CD4-positive, alpha-beta memory T cell (primary cell): ENCODE data around the gene FGFR1OP2. TPM values are rescaled to one million over a fixed set of nuclear protein-coding genes. Genes with fewer than 3 reads are reported as not detected.

ENCODE experiments used
- CTCF ChIA-PET: fragments of 350-600 bp; sonication (Branson Sonifier 250); formaldehyde crosslinking; loops from one replicate; lab custom pipeline; 2021; ENCODE audit warnings: inconsistent platforms; ENCODE audit not compliant: partially characterized antibody; lab: Charles Lee
- POLR2A ChIA-PET: fragments of 350-600 bp; sonication (Branson Sonifier 250); formaldehyde crosslinking; loops from one replicate; lab custom pipeline; 2021; ENCODE audit not compliant: partially characterized antibody; lab: Charles Lee
- DNase-seq, 5 donors: peaks; one replicate each; pipeline versions ENCODE4 v3.0.0 to v3.0.0-alpha.2; 2020 to 2022; ENCODE audit warnings: mixed read lengths in 1 of 5
- H3K27ac ChIP-seq: one replicate; pipeline ENCODE4 v1.7.0; 2013; ENCODE audit warnings: low read depth, low read length
- H3K27me3 ChIP-seq: 2 replicates; pipeline ENCODE4 v1.7.0; 2013; ENCODE audit warnings: mild to moderate bottlenecking, low read length, moderate library complexity; ENCODE audit not compliant: insufficient read depth
- H3K36me3 ChIP-seq: 2 replicates; pipeline ENCODE4 v1.7.0; 2013; ENCODE audit warnings: mild to moderate bottlenecking, low read length, moderate library complexity; ENCODE audit not compliant: insufficient read depth
- H3K4me1 ChIP-seq: 2 replicates; pipeline ENCODE4 v1.7.0; 2013; ENCODE audit warnings: mild to moderate bottlenecking, low read length, moderate library complexity; ENCODE audit not compliant: insufficient read depth
- H3K4me3 ChIP-seq, 2 donors: one replicate each; pipeline ENCODE4 v1.7.0; 2013; ENCODE audit warnings: low read length in 2 of 2, mild to moderate bottlenecking in 1 of 2
- H3K9me3 ChIP-seq, 2 donors: one replicate each; pipeline ENCODE4 v1.7.0; 2013; ENCODE audit warnings: low read length in 2 of 2, control low read depth in 1 of 2; ENCODE audit not compliant: control insufficient read depth in 1 of 2
- H3K27ac Mint-ChIP-seq, 7 donors: one replicate each; pipeline ENCODE4 v1.8.0; 2020 to 2021; ENCODE audit warnings: mixed read lengths in 7 of 7, mild to moderate bottlenecking in 6 of 7, inconsistent platforms in 3 of 7, moderate library complexity in 3 of 7
- H3K27me3 Mint-ChIP-seq, 2 donors: one replicate each; pipeline ENCODE4 v1.8.0; 2020 to 2021; ENCODE audit warnings: mixed read lengths in 2 of 2
- H3K36me3 Mint-ChIP-seq, 2 donors: one replicate each; pipeline ENCODE4 v1.8.0; 2020 to 2021; ENCODE audit warnings: mixed read lengths in 2 of 2, inconsistent platforms in 1 of 2, mild to moderate bottlenecking in 1 of 2
- H3K4me1 Mint-ChIP-seq, 4 donors: one replicate each; pipeline ENCODE4 v1.8.0; 2020 to 2021; ENCODE audit warnings: mixed read lengths in 4 of 4, mild to moderate bottlenecking in 1 of 4
- H3K4me3 Mint-ChIP-seq, 8 donors: one replicate each; pipeline ENCODE4 v1.8.0; 2020 to 2021; ENCODE audit warnings: mixed read lengths in 8 of 8, mild to moderate bottlenecking in 7 of 8, moderate library complexity in 6 of 8, inconsistent platforms in 3 of 8
- H3K9me3 Mint-ChIP-seq, 8 donors: one replicate each; pipeline ENCODE4 v1.8.0; 2020 to 2021; ENCODE audit warnings: mixed read lengths in 8 of 8, mild to moderate bottlenecking in 5 of 8, inconsistent platforms in 3 of 8, moderate library complexity in 1 of 8
- intact Hi-C: fragments of 100-400 bp; cut with micrococcal nuclease; formaldehyde crosslinking; loops from one replicate; pipeline ENCODE4 v1.15.1; 2023
- polyA plus RNA-seq, 2 donors: library from polyadenylated mRNA; unstranded; fragments of 300-500 nt; fragmentation: Illumina TruSeq; gene quantifications; one replicate each; pipeline ENCODE4 v1.2.3, GENCODE V29; 2021
- total RNA-seq, 2 experiments: library from RNA; stranded (reverse); gene quantifications; one replicate each; pipeline ENCODE4 v1.2.3, GENCODE V29; 2021

FGFR1OP2 gene
- total and polyA plus RNA-seq, 4 experiments from 2014 or later = 92.2 to 111 (median 100) TPM

GRCh38 chr12:26939953-26940352 is 1.7 kb downstream of the FGFR1OP2 start:
- Mint-ChIP-seq H3K4me1 (peaks cover 46 to 81% (median 54%) of the 10 kb centered on the region in 4 donors), H3K36me3 (peaks cover 7 to 30% of the 10 kb centered on the region in 2 donors), H3K27ac (peak overlapping the region; percentile 57 to 99 (median 94)), H3K9me3 (no peaks in the 10 kb centered on the region), H3K4me3 (peak overlapping the region; percentile 91 to 99 (median 98)), H3K27me3 (no peaks in the 10 kb centered on the region)
- Histone ChIP-seq H3K36me3 (no peaks in the 10 kb centered on the region), H3K27me3 (no peaks in the 10 kb centered on the region), H3K27ac (peak overlapping the region; percentile 89), H3K4me1 (peaks cover 71% of the 10 kb centered on the region), H3K9me3 (no peaks in the 10 kb centered on the region), H3K4me3 (peak overlapping the region; percentile 82 to 92)
- ChIA-PET CTCF (interaction anchor here (1.1 kb wide), 1 partner anchor 75 kb away, joined by 3 read pairs; no protein-coding TSS in a partner anchor), POLR2A (interaction anchor here (1.0 to 3.5 kb wide), 3 partner anchors 74 to 107 kb away, joined by 3 to 28 read pairs (median 27); partner anchors contain the start of genes ITPR2, MED21 and TM7SF3)
- intact Hi-C loops = loop anchor here (2.0 to 10.0 kb wide), 2 partner anchors 771 to 1255 kb away; partner anchors contain the start of genes CCDC91 and MRPS35
- DNase-seq = no peak

GRCh38 chr12:26940516-26941214 is 2.4 kb downstream of the FGFR1OP2 start:
- Mint-ChIP-seq H3K36me3 (peaks cover 7 to 31% of the 10 kb centered on the region in 2 donors), H3K4me1 (peaks cover 40 to 74% (median 49%) of the 10 kb centered on the region in 4 donors), H3K4me3 (peak overlapping the region; percentile 91 to 99 (median 98)), H3K27me3 (no peaks in the 10 kb centered on the region), H3K9me3 (no peaks in the 10 kb centered on the region), H3K27ac (peak overlapping the region; percentile 88 to 99 (median 90))
- POLR2A ChIA-PET = interaction anchor here (1.3 to 1.6 kb wide), 3 partner anchors 12 to 107 kb away, joined by 3 to 6 read pairs (median 4); partner anchors contain the start of genes ITPR2 and MED21
- CTCF ChIA-PET = interaction anchor here (1.1 to 1.2 kb wide), 2 partner anchors 73 to 95 kb away, joined by 3 to 6 read pairs; partner anchors contain the start of gene TM7SF3
- peak overlapping the region; percentile 25 to 30 for H3K4me3 ChIP-seq
- DNase-seq = peak in 4 of 5 donors; percentile 13 to 61 (median 22)
- peaks cover 70% of the 10 kb centered on the region for H3K4me1 ChIP-seq
- H3K27me3 ChIP-seq = no peaks in the 10 kb centered on the region
- H3K36me3 ChIP-seq = no peaks in the 10 kb centered on the region
- no peaks in the 10 kb centered on the region for H3K9me3 ChIP-seq
- H3K27ac ChIP-seq = peak overlapping the region; percentile 89
- intact Hi-C loops = no loop called here

- H3K4me1 Mint-ChIP-seq = peaks cover 39 to 74% (median 48%) of the 10 kb centered on the region in 4 donors
- H3K4me3 ChIP-seq = peak overlapping the region; percentile 25 to 30
Observed at GRCh38 chr12:26941215-26941594, 2.9 kb downstream of the FGFR1OP2 start.

GRCh38 chr12:26948309-26948708 is 10.0 kb downstream of the FGFR1OP2 start:
- H3K27ac ChIP-seq = no peak overlapping the region
- peaks cover 0 to 3% of the 10 kb centered on the region in 2 donors for H3K9me3 ChIP-seq
- ChIA-PET POLR2A (no interaction called here), CTCF (no interaction called here)
- H3K9me3 Mint-ChIP-seq = peaks cover 0 to 16% (median 5%) of the 10 kb centered on the region in 8 donors
- H3K4me1 Mint-ChIP-seq = peaks cover 37 to 67% (median 54%) of the 10 kb centered on the region in 4 donors
- peaks cover 38 to 49% of the 10 kb centered on the region in 2 donors for H3K36me3 Mint-ChIP-seq
- no peaks in the 10 kb centered on the region for H3K27me3 Mint-ChIP-seq
- H3K36me3 ChIP-seq = peaks cover 5% of the 10 kb centered on the region
- peak overlapping the region in 3 of 8 donors; percentile 20 to 56 (median 46) for H3K4me3 Mint-ChIP-seq
- no peaks in the 10 kb centered on the region for H3K27me3 ChIP-seq
- intact Hi-C loops = no loop called here
- no peak overlapping the region for H3K4me3 ChIP-seq
- H3K4me1 ChIP-seq = peaks cover 56% of the 10 kb centered on the region
- peak overlapping the region in 1 of 7 donors; percentile 8 for H3K27ac Mint-ChIP-seq
- no peak for DNase-seq

More at GRCh38 chr12:26941215-26941594, 2.9 kb downstream of the FGFR1OP2 start:
- Mint-ChIP-seq H3K9me3 (no peaks in the 10 kb centered on the region), H3K4me3 (peak overlapping the region; percentile 86 to 99 (median 92)), H3K27ac (peak overlapping the region; percentile 88 to 99 (median 90)), H3K36me3 (peaks cover 11 to 34% of the 10 kb centered on the region in 2 donors), H3K27me3 (no peaks in the 10 kb centered on the region)
- Histone ChIP-seq H3K27me3 (no peaks in the 10 kb centered on the region), H3K27ac (peak overlapping the region; percentile 89), H3K9me3 (no peaks in the 10 kb centered on the region), H3K4me1 (peaks cover 70% of the 10 kb centered on the region), H3K36me3 (no peaks in the 10 kb centered on the region)
- ChIA-PET CTCF (interaction anchor here (1.1 to 1.5 kb wide), 3 partner anchors 13 to 95 kb away, joined by 3 to 6 read pairs (median 6); partner anchors contain the start of gene TM7SF3), POLR2A (interaction anchor here (1.0 to 1.6 kb wide), 5 partner anchors 11 to 108 kb away, joined by 3 to 6 read pairs (median 5); partner anchors contain the start of genes ITPR2, MED21 and TM7SF3)
- DNase-seq = peak in 3 of 5 donors; percentile 28 to 34 (median 30)
- intact Hi-C loops = no loop called here

- peak overlapping the region in 3 of 7 donors; percentile 42 to 64 (median 43) for H3K27ac Mint-ChIP-seq
- Histone ChIP-seq H3K27me3 (no peaks in the 10 kb centered on the region), H3K4me3 (no peak overlapping the region), H3K36me3 (peaks cover 21% of the 10 kb centered on the region), H3K4me1 (peaks cover 28% of the 10 kb centered on the region), H3K9me3 (peaks cover 0 to 2% of the 10 kb centered on the region in 2 donors), H3K27ac (no peak overlapping the region)
- peaks cover 34 to 62% of the 10 kb centered on the region in 2 donors for H3K36me3 Mint-ChIP-seq
- H3K4me3 Mint-ChIP-seq = peak overlapping the region in 3 of 8 donors; percentile 12 to 57 (median 15)
- peaks cover 0 to 9% (median 1%) of the 10 kb centered on the region in 8 donors for H3K9me3 Mint-ChIP-seq
- ChIA-PET POLR2A (interaction anchor here (1.6 kb wide), 1 partner anchor 12 kb away, joined by 3 read pairs; no protein-coding TSS in a partner anchor), CTCF (interaction anchor here (0.7 to 1.7 kb wide), 3 partner anchors 12 to 75 kb away, joined by 3 to 6 read pairs (median 4); no protein-coding TSS in a partner anchor)
- H3K4me1 Mint-ChIP-seq = peaks cover 30 to 56% (median 45%) of the 10 kb centered on the region in 4 donors
- H3K27me3 Mint-ChIP-seq = no peaks in the 10 kb centered on the region
- no peak for DNase-seq
- intact Hi-C loops = no loop called here
Observed at GRCh38 chr12:26953447-26953846, 15.2 kb downstream of the FGFR1OP2 start.

GRCh38 chr12:26954027-26954426 is 15.8 kb downstream of the FGFR1OP2 start:
- intact Hi-C loops = no loop called here
- no peak overlapping the region for H3K4me3 Mint-ChIP-seq

More at GRCh38 chr12:26954027-26954426, 15.8 kb downstream of the FGFR1OP2 start:
- H3K27me3 Mint-ChIP-seq = no peaks in the 10 kb centered on the region
- ChIA-PET CTCF (interaction anchor here (1.7 kb wide), 1 partner anchor 12 kb away, joined by 6 read pairs; no protein-coding TSS in a partner anchor), POLR2A (no interaction called here)
- H3K27ac ChIP-seq = no peak overlapping the region
- H3K9me3 ChIP-seq = no peaks in the 10 kb centered on the region
- peak overlapping the region in 2 of 7 donors; percentile 57 to 62 for H3K27ac Mint-ChIP-seq
- no peaks in the 10 kb centered on the region for H3K27me3 ChIP-seq
- no peak overlapping the region for H3K4me3 ChIP-seq
- H3K36me3 Mint-ChIP-seq = peaks cover 31 to 61% of the 10 kb centered on the region in 2 donors
- H3K9me3 Mint-ChIP-seq = peaks cover 0 to 7% (median 0%) of the 10 kb centered on the region in 8 donors
- DNase-seq = no peak
- peaks cover 21% of the 10 kb centered on the region for H3K36me3 ChIP-seq
- peaks cover 28% of the 10 kb centered on the region for H3K4me1 ChIP-seq
- H3K4me1 Mint-ChIP-seq = peaks cover 30 to 56% (median 44%) of the 10 kb centered on the region in 4 donors
